Transverse colon (tissue), 4 donors: ENCODE results near the gene IBA57. TPM values are rescaled to one million over a fixed set of nuclear protein-coding genes. Genes with fewer than 3 reads are reported as not detected.
"Not testable (repeated sequence)": the region's sequence is repeated elsewhere in the genome, so short reads cannot be mapped to it uniquely, and the experiment has no call there.

Experiments used
- DNase-seq: peaks from one replicate; pipeline ENCODE4 v3.0.0-alpha.2; 2019
- H3K27ac ChIP-seq, 4 donors: fragments of 200-600 bp; sonication (generic); 2 replicates each; pipeline ENCODE4 v1.5.1; 2016 to 2018; ENCODE audit warnings: inconsistent platforms in 4 of 4
- H3K27me3 ChIP-seq: fragments of 200-600 bp; sonication (generic); 2 replicates; pipeline ENCODE4 v1.5.1; 2017; ENCODE audit warnings: inconsistent platforms
- H3K36me3 ChIP-seq, 4 donors: fragments of 200-600 bp; sonication (generic); 2 replicates each; pipeline ENCODE4 v1.5.1; 2017 to 2019; ENCODE audit warnings: inconsistent platforms in 4 of 4
- H3K4me1 ChIP-seq, 4 donors: fragments of 200-600 bp; sonication (generic); 2 replicates each; pipeline ENCODE4 v1.5.1; 2017 to 2020; ENCODE audit warnings: inconsistent platforms in 4 of 4
- H3K4me3 ChIP-seq, 4 donors: fragments of 200-600 bp; sonication (generic); 1 replicate in 1 of 4; 2 replicates in 3 of 4; pipeline versions ENCODE4 v1.5.1 to v1.6.1; 2017 to 2019; ENCODE audit warnings: inconsistent platforms in 4 of 4
- H3K9me3 ChIP-seq, 2 donors: fragments of 200-600 bp; sonication (generic); 2 replicates each; pipeline ENCODE4 v1.5.1; 2017 to 2019; ENCODE audit warnings: inconsistent platforms in 2 of 2
- EP300 ChIP-seq: sonication (generic); formaldehyde crosslinking; IDR thresholded peaks from one replicate; pipeline ENCODE4 v1.6.1; 2017; ENCODE audit warnings: antibody characterized with exemption, low read depth
- POLR2A ChIP-seq: fragments of 450-650 bp; IDR thresholded peaks from one replicate; pipeline ENCODE4 v1.6.1; 2016; ENCODE audit warnings: antibody characterized with exemption, mild to moderate bottlenecking, moderate library complexity
- POLR2AphosphoS5 ChIP-seq, 3 donors: sonication (generic); formaldehyde crosslinking; IDR thresholded peaks; one replicate each; pipeline ENCODE4 v1.6.1; 2016; ENCODE audit warnings: antibody characterized with exemption in 3 of 3
- WGBS, 2 donors: methylation state at CpG; one replicate each; pipeline ENCODE4 v1.1.5; 2018; ENCODE audit warnings: low coverage in 1 of 2; 5-methylcytosine and 5-hydroxymethylcytosine counted together
- in situ Hi-C, 4 donors: fragments of 200-750 bp; cut with MboI; loops; one replicate each; pipeline versions ENCODE4 v1.15.0 to v1.15.1; 2017; ENCODE audit warnings: low sequenced_read_pairs in 3 of 4, low pct_ligation_motif_present in 1 of 4, low pct_unique_long_range_greater_than_20kb in 1 of 4
- intact Hi-C: fragments of 100-400 bp; cut with DNase I; formaldehyde crosslinking; loops from one replicate; pipeline ENCODE4 v1.15.1; 2023; ENCODE audit warnings: low total_unique reads
- total RNA-seq, 4 donors: library from RNA; depleted of rRNA; stranded (reverse); fragments of >200 nt; gene quantifications; one replicate each; pipeline ENCODE4 v1.1.0, GENCODE V29; 2016
- TF ChIP-seq, protein P1 (sequence below), 5 experiments: fragments of 200-600 bp in 3 of 5; fragments of 450-650 bp in 2 of 5; sonication (generic) in 3 of 5; IDR thresholded peaks; 1 replicate in 2 of 5; 2 replicates in 3 of 5; pipeline ENCODE4 v1.5.1; 2016 to 2017; ENCODE audit warnings: antibody characterized with exemption in 5 of 5, inconsistent platforms in 3 of 5, mild to moderate bottlenecking in 2 of 5, moderate library complexity in 1 of 5

The IBA57 gene
- total RNA-seq, 4 donors from 2014 or later = 7.5 to 13.5 (median 10.4) TPM

DNA sequence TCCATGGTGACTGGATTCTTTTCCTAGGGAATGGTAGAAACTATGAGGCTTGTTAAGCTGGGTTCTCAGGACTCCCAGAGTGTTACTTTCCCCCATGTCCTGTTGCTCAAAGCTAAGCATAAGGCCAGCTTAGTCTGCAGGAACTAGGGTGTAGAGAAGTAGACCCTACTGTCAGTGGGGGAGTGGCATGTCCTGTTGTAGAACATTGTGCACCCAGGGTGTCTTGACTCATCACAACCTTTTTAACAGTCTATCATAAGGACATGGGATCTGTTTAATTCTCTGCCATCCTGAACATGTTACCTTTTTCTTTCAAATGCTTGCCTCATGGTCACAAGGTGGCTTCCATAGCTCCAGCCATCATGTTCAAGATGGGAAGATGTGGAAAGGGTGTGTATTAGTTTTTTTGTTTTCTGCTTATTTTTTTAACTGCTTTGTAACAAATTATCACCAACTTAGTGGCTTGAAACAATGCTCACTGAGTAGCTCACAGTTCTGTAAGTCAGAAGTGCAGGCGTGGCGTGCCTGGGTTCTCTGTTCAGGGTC, 59.6 kb downstream of the IBA57 start:
- intact Hi-C loops = no loop called here
- no peak for TF ChIP-seq POLR2AphosphoS5 (IDR thresholded peaks at IDR 0.05)
- TF ChIP-seq EP300 = no peak
- no peak for TF ChIP-seq POLR2A
- TF ChIP-seq, protein P1, sequence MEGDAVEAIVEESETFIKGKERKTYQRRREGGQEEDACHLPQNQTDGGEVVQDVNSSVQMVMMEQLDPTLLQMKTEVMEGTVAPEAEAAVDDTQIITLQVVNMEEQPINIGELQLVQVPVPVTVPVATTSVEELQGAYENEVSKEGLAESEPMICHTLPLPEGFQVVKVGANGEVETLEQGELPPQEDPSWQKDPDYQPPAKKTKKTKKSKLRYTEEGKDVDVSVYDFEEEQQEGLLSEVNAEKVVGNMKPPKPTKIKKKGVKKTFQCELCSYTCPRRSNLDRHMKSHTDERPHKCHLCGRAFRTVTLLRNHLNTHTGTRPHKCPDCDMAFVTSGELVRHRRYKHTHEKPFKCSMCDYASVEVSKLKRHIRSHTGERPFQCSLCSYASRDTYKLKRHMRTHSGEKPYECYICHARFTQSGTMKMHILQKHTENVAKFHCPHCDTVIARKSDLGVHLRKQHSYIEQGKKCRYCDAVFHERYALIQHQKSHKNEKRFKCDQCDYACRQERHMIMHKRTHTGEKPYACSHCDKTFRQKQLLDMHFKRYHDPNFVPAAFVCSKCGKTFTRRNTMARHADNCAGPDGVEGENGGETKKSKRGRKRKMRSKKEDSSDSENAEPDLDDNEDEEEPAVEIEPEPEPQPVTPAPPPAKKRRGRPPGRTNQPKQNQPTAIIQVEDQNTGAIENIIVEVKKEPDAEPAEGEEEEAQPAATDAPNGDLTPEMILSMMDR (IDR thresholded peaks at IDR 0.05) = no peak

DNA sequence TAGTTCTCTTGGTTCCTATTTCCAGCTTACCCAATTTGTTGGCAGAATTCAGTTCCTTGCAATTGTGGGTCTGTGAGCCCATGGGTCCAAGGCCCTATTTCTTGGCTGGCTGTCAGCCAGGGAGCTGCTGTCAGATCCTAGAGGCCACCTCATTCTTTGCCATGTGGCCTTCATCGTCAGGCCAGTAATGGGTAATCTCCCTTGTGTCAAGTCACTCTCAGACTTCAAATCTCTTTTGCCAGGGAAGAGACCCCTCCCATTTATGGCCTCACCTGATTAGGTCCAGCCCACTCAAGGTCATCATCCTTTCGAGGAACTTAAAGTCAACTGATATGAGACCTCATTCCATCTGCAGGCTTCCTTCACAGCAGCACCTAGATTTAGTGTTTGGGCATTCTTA, 60.1 kb downstream of the IBA57 start:
- Histone ChIP-seq H3K27ac (no peak overlapping the region), H3K4me3 (no peak overlapping the region), H3K36me3 (no peaks in the 10 kb centered on the region), H3K27me3 (no peaks in the 10 kb centered on the region), H3K9me3 (peaks cover 0 to 8% of the 10 kb centered on the region in 2 donors), H3K4me1 (peaks cover 0 to 6% (median 2%) of the 10 kb centered on the region in 4 donors)
- no peak for DNase-seq
- no peak for TF ChIP-seq POLR2AphosphoS5 (IDR thresholded peaks at IDR 0.05)
- no peak for TF ChIP-seq POLR2A
- no peak for TF ChIP-seq EP300
- TF ChIP-seq, protein P1 (IDR thresholded peaks at IDR 0.05) = no peak
- intact Hi-C loops = no loop called here
- in situ Hi-C loops = no loop called here
- 73 to 100% methylated on average over 1 to 2 of the region's 2 CpGs for WGBS, 2 donors

More for the DNA sequence above, 59.6 kb downstream of the IBA57 start:
- H3K4me3 ChIP-seq = no peak overlapping the region
- no peak overlapping the region for H3K27ac ChIP-seq
- no peaks in the 10 kb centered on the region for H3K36me3 ChIP-seq
- peaks cover 0 to 8% of the 10 kb centered on the region in 2 donors for H3K9me3 ChIP-seq
- H3K27me3 ChIP-seq = no peaks in the 10 kb centered on the region
- in situ Hi-C loops = no loop called here
- peaks cover 0 to 6% (median 2%) of the 10 kb centered on the region in 4 donors for H3K4me1 ChIP-seq
- 0% methylated on average over 2 of the region's 2 CpGs; no CpG with 5 or more reads in 1 of the 2 donors for WGBS, 2 donors
- no peak for DNase-seq

DNA sequence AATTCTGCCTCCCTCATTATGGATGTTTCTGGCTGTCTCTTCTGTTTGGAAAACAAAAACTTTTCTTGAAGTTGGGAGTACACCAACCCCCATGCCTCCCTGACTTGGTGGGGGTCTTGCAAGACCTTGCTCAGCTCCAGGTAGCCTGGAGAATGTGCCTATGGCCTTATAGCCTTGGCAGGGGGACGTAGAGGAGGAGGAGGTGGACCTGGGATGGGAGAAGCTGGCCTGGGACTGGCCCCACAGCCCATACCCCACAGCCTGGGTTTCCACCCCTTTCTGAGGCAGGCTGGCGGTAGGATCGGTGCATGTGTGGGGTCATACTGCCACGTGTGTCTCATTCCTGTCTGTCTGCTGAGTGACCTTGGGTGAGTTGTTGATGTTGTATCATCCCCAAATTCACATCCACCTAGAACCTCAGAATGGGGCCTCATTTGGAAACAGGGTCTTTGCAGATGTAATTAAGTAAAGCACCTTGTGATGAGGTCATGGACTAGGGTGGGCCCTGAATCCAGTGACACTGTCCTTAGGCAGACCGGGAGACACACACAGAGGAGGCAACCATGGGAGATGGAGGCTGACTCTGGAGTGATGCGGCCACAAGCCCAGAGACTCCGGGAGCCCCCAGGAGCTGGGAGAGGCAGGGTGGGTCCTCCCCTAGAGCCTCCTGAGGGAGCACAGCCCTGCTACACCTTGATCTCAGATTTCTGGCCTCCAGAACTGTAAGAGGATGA, 60.7 kb downstream of the IBA57 start:
- intact Hi-C loops = no loop called here
- TF ChIP-seq, protein P1 (IDR thresholded peaks at IDR 0.05) = no peak
- TF ChIP-seq POLR2AphosphoS5 (IDR thresholded peaks at IDR 0.05) (no peak), POLR2A (no peak), EP300 (no peak)

DNA sequence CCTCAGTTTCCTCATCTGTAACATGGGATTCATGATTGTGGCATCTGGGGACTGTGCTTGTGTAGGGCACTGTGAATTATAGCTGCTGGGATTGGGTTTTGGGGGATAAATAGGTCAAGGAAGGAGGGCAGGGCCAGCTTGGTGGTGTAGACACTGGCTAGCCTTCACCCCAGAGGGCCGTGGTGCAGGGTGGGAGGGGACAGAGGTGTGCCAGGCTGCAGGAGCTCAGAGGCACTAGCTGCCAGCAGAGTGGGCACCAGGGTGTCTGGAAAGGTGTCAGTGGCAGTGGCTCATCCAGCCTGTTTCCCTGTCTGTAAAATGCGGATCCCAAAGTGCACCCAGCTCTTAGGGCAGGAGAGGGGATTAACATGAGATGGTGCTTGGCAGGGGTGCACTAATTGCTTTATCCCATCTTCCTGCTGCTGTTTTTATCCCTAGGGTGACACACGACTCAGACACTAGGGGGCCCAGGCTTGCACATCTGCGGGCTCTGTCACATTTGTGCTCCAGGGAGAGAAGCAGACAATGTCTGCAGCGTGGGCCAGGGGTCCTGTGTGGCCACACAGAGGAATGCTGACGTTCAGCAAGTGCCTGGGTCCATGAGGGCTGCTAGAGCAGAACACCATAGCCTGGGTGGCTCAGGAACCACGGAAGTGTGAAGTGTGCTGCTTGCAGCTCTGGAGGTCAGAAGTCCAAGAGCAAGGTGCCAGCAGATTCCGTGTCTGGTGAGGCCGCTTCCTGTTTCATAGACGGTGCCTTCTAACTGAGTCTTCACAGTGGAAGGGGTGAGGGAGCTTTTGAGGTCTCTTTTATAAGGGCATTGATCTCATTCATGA, 61.6 kb downstream of the IBA57 start:
- in situ Hi-C loops = no loop called here
- peaks cover 0 to 6% (median 2%) of the 10 kb centered on the region in 4 donors for H3K4me1 ChIP-seq
- H3K4me3 ChIP-seq = no peak overlapping the region
- WGBS, 2 donors = 32 to 83% methylated on average over 1 to 10 of the region's 10 CpGs
- no peaks in the 10 kb centered on the region for H3K27me3 ChIP-seq
- H3K9me3 ChIP-seq = peaks cover 0 to 8% of the 10 kb centered on the region in 2 donors
- TF ChIP-seq, protein P1 (IDR thresholded peaks at IDR 0.05) = peak in 4 of 5 experiments; percentile 15 to 44 (median 34)
- no peak for TF ChIP-seq EP300
- DNase-seq = peak; percentile 57
- H3K27ac ChIP-seq = peak overlapping the region in 2 of 4 donors; percentile 7 to 25
- H3K36me3 ChIP-seq = no peaks in the 10 kb centered on the region
- intact Hi-C loops = no loop called here

More for the DNA sequence above, 60.7 kb downstream of the IBA57 start:
- peaks cover 0 to 8% of the 10 kb centered on the region in 2 donors for H3K9me3 ChIP-seq
- peaks cover 0 to 6% (median 2%) of the 10 kb centered on the region in 4 donors for H3K4me1 ChIP-seq
- no peaks in the 10 kb centered on the region for H3K36me3 ChIP-seq
- no peak for DNase-seq
- H3K27ac ChIP-seq = no peak overlapping the region
- H3K4me3 ChIP-seq = no peak overlapping the region
- H3K27me3 ChIP-seq = no peaks in the 10 kb centered on the region
- in situ Hi-C loops = no loop called here
- WGBS, 2 donors = 60 to 85% methylated on average over 1 to 7 of the region's 7 CpGs

DNA sequence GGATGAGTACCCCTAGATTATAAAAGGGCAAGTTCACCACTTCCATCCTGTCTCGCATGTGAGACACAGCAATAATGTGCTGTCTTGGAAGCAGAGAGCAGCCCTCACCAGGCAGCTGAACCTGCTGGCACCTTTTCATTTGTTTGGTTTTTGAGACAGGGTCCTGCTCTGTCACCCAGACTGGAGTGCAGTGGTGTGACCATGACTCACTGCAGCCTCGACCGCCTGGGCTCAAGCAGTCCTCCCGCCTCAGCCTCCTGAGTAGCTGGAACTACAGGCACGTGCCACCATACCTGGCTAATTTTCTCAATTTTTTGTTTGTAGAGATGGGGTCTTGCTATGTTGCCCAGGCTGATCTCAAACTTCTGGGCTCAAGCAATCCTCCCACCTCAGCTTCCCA, 62.5 kb downstream of the IBA57 start:
- H3K4me3 ChIP-seq, DNase-seq, in situ Hi-C loops, H3K4me1 ChIP-seq, H3K27me3 ChIP-seq, H3K9me3 ChIP-seq, intact Hi-C loops, H3K36me3 ChIP-seq: not testable (repeated sequence)
- WGBS, 2 donors = 91% methylated on average over 5 of the region's 5 CpGs; no CpG with 5 or more reads in 1 of the 2 donors
- H3K27ac ChIP-seq = peak overlapping the region in 2 of 4 donors; percentile 15 to 35
